GM21367 (cell line): ENCODE data around the gene VWDE.
"Not testable (repeated sequence)": the region's sequence is repeated elsewhere in the genome, so short reads cannot be mapped to it uniquely, and the experiment has no call there.

Experiments
- ATAC-seq: cut with Tn5 transposase; IDR thresholded peaks from one replicate; pipeline ENCODE4 v1.9.1; 2021; ENCODE audit not compliant: unreplicated experiment

Gene VWDE

GRCh38 chr7:12402365-12402725 is 1.3 kb downstream of the VWDE start:
- no peak for ATAC-seq

- no peak for ATAC-seq
These were observed 1.9 kb downstream of the VWDE start for GRCh38 chr7:12401538-12402364.

GRCh38 chr7:12398186-12398585 is 5.5 kb downstream of the VWDE start:
- no peak for ATAC-seq

- ATAC-seq = no peak
These were observed 6.0 kb downstream of the VWDE start for GRCh38 chr7:12397671-12398070.

- ATAC-seq = not testable (repeated sequence)
These were observed 7.0 kb downstream of the VWDE start for GRCh38 chr7:12396670-12397069.

GRCh38 chr7:12391922-12392615 is 11.6 kb downstream of the VWDE start:
- ATAC-seq = no peak

- peak; percentile 94 for ATAC-seq
These were observed 14.5 kb downstream of the VWDE start for GRCh38 chr7:12389089-12389700.

GRCh38 chr7:12386313-12386740 is 17.3 kb downstream of the VWDE start:
- ATAC-seq = no peak

GRCh38 chr7:12385364-12385786 is 18.3 kb downstream of the VWDE start:
- no peak for ATAC-seq

GRCh38 chr7:12383377-12383776 is 20.3 kb downstream of the VWDE start:
- ATAC-seq = no peak

- ATAC-seq = no peak
These were observed 25.3 kb downstream of the VWDE start for GRCh38 chr7:12378389-12378788.

- no peak for ATAC-seq
These were observed 26.3 kb downstream of the VWDE start for GRCh38 chr7:12377406-12377805.

GRCh38 chr7:12373580-12374263 is 29.9 kb downstream of the VWDE start:
- no peak for ATAC-seq

- ATAC-seq = no peak
These were observed 33.4 kb downstream of the VWDE start for GRCh38 chr7:12370249-12370648.

GRCh38 chr7:12369756-12370155 is 33.9 kb downstream of the VWDE start:
- no peak for ATAC-seq

- no peak for ATAC-seq
These were observed 34.6 kb downstream of the VWDE start for GRCh38 chr7:12369072-12369471.

- ATAC-seq = no peak
These were observed 42.7 kb downstream of the VWDE start for GRCh38 chr7:12360948-12361347.

GRCh38 chr7:12358694-12359093 is 45.0 kb downstream of the VWDE start:
- ATAC-seq = no peak

- ATAC-seq = peak; percentile 47
These were observed 46.2 kb downstream of the VWDE start for GRCh38 chr7:12357508-12357907.

GRCh38 chr7:12351843-12352242 is 51.8 kb downstream of the VWDE start:
- ATAC-seq = no peak

GRCh38 chr7:12350971-12351370 is 52.7 kb downstream of the VWDE start:
- ATAC-seq = no peak
